Measurements from ENCODE around the gene SLIT3. TPM values are rescaled to one million over a fixed set of nuclear protein-coding genes. Genes with fewer than 3 reads are reported as not detected.
"Not testable (repeated sequence)": the region's sequence is repeated elsewhere in the genome, so short reads cannot be mapped to it uniquely, and the experiment has no call there.

SLIT3 gene
- polyA plus RNA-seq, 4 donors, result 44.8 to 57.0 (median 49.6) TPM

DNA sequence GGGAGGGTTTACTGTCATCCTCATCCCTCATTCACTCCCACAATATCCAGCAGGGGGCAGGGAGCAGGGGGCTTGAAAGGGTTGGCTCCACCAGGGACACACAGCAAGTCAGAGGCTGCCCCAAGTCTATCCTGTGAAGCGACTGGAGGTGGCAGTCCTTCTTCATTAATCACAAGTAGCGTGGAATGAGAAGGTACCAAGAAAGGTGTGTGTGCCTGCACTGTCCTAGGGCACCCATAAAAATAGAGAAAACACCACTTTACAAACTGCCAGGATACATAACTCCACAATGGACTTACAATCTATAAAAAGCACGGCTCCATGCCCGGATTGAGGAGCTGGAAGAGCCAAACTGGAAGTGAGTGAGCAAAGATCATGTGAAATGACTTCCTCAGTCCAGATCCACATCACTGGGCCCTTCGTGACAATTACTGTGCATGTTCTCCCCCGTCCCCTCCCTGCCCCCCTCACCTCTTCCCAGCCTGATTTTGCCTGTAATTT, 183.9 kb downstream of the SLIT3 start:
- no peak for DNase-seq (ENCODE audit: low read depth in 4 of 4, low spot score in 2 of 4)

DNA sequence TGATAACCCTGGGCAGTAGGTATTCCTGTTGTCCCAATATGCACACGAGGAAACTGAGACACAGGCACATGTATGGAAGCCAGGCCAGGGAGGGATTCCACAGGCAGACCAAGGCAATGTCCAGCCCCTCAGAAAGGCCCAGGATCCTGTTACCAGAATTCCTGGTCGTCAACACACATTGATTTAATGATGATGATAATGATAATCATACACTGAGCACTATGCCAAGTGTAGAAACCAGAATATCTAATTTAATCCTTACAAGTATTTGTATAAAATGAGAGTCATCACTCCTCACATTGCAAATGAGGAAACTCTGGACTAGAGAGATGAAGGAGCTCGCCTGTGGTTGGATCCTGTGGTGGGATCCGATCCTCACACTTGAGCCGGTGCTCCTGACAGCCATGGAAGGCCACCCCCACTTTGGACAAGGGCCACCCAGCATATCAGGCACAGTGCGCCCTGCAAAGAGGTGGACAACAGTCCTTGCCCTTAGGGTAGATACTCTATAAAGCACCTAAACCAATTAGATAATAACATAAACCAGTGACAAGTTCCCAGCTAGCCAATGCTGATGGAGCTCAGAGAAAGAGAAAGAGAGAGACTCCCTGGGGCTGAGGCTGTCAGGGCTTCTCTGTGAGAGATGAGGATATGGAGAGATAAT, 185.3 kb downstream of the SLIT3 start:
- DNase-seq (ENCODE audit: low read depth in 4 of 4, low spot score in 2 of 4), result no peak

DNA sequence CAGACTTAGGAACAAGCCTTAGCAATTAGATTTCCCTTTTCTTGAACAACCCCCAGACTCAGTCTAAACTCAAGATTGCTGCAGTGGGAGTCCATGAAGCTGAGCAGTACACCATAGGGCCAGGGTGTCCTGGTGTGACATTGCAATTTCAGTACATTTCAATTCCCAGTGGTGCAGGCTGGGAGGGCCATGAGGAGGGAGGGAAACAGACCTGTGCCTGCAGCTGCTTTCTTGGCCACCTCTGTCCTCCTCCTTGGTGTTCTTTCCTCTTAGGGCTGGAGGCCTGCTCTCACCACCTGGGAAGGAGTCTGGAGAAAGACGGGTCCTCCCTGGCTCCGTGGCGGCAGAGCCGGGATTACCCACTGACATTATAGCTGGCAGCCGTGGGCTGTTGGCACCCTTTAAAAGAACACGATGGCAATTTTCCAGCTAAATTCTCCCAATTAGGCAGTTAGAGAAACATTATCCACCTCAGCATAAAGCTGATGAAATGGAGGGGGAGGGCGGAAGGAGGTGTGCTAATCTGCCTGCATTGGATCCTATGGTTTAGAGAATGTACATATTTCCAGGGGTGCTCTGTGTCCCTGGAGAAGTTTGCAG, 186.4 kb downstream of the SLIT3 start:
- DNase-seq (ENCODE audit: low read depth in 4 of 4, low spot score in 2 of 4), result no peak

DNA sequence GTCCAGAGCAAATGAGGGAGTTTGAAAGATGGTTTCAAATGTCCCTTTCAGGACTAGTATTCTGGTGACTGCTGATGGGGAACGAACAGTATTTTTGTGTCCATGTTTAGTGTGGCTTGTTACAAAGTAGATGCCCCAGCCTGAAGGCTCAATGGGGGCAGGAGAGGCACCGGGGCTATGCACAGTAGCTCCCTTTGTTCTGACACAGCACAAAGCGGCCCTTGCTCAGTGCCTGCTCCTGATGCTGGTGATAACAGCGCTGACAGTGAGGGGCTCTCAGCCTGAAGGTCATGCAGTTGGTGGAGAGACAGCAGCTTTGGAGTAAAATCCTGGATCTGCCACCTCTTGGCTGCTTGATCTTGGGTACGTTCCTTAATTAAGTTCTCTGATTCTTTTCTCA, 188.9 kb downstream of the SLIT3 start:
- DNase-seq (ENCODE audit: low read depth in 4 of 4, low spot score in 2 of 4), result no peak

DNA sequence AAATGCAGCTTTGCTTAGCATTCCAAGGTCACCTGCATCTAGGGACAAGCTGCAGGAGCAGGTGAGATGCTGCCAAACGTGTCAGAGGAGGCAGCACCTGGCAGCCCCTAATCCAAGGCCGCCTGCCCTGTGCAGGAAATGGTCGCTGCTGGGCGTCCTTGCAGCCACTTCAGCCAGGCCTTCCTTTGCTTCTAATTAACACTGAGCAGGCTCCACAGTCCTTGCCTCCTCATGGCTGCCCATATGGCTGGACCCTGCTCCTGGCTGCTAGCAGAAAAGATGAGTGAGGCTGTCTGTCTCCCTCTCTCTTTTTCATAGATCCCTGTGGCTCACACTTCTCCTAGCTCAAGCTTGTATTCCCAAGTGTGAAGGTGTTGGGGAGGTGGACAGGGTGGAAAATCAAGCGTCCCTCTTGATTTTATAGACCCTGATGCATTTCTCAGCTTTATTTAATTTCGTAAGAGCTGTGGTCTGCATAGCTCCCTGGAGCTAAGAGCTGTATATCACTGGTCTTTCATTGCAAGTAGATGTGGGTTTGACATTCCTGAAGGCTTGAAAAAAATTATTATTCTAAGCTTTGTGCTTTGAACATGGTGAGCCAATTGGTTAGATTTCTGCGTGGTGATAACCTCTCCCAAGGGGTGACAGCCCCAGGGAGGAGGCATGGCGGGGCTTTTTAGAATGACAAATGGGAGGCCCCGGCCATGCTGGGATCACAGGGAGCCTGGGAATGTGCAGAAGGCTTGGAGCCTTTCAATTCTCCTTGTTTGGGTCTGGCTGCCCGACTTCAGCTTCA, 193.8 kb downstream of the SLIT3 start:
- peak in 1 of 4 donors; percentile 46 for DNase-seq (ENCODE audit: low read depth in 4 of 4, low spot score in 2 of 4)

DNA sequence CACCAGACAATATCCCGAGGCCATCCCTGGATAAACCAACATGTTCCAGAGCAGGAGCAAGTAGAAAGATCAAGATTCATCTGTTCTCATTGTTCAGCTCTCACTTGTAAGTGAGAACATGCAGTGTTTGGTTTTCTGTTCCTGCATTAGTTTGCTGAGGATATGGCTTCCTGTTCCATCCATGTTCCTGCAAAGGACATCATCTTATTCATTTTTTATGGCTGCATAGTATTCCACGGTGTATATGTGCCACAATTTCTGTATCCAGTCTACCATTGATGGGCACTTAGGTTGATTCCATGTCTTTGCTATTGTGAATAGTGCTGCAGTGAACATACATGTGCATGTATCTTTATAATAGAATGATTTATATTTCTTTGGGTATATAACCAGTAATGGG, 195.4 kb downstream of the SLIT3 start:
- not testable (repeated sequence) for DNase-seq (ENCODE audit: low read depth in 4 of 4, low spot score in 2 of 4)

DNA sequence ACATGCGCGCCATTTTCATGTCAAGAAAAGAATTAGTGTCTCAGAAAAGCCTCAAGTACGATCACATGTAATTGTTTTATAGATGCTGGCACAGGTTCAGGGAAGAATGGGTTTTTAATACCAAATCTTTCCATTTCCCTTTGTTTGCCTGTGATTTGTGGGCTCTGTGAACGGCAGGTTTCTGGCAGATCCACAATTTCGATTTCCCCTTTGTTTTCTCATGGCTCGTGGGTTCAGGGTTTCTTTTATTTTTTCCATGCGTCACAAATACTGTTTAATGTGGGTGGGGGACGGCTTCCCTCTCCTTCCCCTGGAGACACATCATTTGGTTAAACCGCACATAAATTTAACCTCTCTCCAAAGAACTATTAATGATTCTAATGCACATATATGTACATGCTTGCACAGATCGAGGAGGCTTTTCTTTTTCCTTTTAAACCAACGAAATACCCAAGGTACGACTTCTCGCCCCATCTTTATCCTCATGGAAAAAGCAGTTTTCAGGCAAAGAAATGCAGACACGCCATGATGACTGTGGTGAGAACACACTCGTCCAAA, 195.9 kb downstream of the SLIT3 start:
- DNase-seq (ENCODE audit: low read depth in 4 of 4, low spot score in 2 of 4), result no peak

DNA sequence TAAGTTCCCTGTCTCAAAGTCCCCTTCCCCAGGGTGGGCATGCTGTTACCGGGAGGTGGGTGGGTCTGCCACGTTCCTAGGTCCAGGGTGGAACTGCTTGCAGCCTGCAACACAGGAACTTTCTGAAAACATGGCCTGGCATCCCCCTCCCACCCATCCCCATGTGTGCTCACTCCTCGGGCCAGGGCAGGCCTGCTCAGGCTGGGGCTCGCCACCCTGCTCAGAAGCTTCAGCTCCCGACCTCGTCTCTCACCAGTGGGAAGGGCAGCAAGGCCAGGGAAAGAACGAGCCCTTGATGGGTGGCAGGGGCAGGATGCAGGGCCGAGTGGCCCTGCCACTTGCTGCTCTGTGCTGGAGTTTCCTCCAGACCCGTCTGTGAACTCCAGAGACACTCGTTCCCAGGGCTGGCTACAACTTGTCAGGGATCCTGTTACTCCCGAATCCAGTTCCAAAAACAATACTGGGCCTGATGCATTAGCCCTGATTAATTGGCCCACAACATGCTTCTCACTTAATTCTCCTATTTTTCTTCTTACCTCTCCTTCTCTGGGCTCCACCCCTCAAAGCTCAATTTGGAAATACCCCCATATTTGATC, 197.3 kb downstream of the SLIT3 start:
- DNase-seq (ENCODE audit: low read depth in 4 of 4, low spot score in 2 of 4), result no peak

DNA sequence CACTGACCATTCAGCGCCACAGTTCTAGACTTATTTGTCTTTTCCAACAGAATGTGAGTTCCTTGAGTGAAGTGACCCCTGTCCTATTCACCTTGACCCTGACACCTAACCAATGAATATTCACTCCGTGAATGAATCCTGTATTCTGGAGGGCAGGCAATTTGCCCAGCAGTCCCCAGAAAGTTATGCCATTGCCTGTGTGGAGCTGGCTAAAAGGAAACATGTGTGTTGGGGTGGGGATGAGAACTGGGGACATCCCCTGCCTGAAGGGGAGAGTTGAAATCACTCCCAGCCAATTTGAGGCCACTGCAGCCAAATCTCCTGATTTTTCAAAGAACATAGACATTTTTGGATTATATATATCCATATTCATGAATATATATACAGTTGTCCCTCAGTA, 199.0 kb downstream of the SLIT3 start:
- no peak for DNase-seq (ENCODE audit: low read depth in 4 of 4, low spot score in 2 of 4)

DNA sequence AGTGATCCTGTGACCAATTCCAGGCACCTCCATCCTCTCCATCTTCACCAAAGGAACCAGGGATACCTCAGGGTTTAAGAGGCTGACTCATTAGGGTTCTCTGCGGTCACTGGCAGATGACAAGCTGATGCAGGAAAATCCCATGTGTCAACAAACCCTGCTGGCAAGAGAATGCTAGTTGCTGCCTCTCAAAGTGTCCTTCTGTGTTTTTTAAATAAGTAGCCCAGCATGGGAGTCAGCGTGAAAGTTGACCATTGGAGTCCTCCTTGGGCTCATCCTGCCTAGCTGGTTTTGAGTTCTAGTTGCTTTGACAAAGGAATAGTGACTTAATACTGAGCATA, 200.2 kb downstream of the SLIT3 start:
- DNase-seq (ENCODE audit: low read depth in 4 of 4, low spot score in 2 of 4), result no peak

DNA sequence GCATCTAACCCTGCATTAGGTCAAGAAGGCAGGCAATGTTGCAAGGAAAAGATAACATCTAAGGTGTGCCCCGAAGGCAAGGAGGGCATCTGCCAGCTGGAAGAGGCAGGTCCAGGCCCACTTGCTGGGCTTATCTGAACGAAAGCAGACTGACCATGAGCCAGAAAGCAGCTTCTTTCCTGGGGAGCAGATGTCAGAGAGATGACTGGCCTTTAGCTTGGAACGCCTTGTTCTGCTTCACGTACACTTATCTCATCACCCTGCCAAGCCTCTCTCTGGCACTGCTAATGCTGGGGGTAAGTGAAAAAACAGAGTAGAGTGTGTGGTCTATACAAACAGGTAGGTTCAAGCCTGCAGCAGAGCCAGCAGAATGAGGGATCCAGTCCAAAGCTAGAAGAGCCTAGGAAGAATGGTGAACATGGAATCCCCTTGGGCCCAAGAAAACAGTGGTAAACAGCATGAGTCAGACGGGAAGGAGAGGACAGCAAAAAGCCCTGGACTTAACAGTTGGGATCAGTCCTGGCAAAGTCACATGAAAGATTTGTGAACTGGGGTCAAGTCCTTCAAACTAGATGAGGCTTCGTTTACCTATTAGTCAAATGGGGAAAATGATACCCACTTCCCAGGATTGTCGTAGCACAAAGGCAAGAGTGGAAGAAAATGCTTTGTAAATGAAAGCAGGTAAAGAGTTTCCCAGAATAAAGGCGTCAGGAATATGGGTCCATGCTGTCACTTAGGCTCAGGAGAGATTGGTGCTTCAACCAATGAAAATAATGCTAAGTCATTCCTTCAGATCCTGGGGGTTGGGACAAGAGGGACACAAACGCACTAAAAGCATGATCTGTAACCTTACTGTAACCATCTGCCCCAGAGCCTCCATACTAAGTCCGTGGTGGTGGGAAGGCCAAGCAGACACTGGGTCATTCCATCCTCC, 200.9 kb downstream of the SLIT3 start:
- no peak for DNase-seq (ENCODE audit: low read depth in 4 of 4, low spot score in 2 of 4)

DNA sequence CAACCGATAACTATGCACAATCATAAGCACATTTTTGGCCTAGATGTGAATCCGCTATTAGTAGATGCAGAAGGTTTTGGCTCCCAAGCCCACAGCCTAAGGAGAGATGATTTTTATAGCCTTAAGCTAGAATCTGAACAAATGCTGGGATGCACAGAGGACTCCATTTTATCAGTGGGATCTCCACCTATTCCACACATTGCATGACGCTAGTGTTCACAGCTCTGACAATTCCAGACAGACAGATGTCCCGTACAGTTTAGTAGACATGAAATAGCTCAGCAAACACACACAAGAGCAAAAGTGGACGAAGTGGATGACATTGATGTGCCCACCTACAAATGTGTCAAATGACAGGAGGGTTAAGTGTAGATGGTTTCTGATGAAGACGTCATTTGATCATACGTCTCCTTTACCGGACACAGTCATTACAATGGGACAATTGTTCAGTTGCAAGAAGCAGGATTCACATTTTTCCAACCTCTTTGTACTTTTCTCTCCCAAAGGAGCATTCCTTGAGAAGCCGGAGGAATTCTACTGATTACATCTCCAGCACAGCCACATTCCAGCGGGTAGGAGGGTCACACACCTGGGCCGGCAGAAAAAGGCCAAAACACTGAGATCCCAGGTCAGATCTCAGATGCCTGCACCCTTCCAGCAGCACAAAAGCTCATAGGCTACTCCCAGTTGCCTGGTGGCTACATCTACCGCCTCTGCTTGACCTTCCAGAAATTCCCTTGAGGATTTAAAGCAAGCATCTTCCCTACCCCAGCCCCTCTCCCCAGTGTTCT, 202.4 kb downstream of the SLIT3 start:
- DNase-seq (ENCODE audit: low read depth in 4 of 4, low spot score in 2 of 4), result no peak

DNA sequence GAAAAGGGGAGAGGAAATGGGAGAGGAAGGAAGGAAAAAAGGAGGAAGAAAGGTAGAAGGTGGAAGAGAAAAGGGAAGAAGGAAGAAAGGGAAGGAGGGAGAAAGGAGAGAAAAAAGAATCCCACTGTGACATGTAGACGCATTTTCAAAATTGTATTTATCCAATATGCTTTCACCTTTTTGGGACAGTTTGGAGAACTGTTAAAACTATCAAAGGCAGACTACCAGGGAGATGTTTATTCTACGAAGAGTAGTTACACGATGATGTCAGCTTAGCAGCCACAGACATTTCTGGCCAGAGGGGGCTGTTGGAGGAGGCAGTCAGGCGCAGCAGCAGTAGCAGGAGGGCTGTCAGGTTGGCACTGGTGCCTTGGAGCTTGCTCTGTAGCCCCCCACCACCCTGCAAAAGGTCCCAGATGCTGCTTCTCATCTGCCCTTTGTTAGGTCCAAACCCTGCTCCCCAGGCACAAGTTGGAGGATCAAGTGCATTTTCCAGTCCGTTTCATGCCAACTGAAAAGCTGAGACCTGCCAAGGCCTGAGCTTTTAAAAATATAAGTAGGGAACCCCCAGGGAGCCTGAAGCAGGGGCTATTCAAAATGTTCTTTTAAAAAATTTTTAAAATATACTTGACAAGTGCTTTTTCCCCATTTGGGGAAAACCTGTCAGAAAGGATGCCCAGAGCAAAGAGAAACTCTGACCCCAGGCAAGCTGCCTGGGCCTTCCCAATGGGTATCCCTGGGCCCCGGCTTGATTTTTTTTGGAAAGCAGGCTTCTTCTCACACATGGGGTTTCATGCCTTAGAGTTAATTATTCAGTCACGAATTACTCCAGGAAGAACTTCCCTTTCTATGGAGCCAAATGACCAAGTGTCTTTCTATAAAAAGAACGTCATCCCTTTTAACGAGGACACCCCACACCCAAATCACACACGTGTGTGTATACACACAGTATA, 203.3 kb downstream of the SLIT3 start:
- peak in 1 of 4 donors; percentile 31 for DNase-seq (ENCODE audit: low read depth in 4 of 4, low spot score in 2 of 4)

DNA sequence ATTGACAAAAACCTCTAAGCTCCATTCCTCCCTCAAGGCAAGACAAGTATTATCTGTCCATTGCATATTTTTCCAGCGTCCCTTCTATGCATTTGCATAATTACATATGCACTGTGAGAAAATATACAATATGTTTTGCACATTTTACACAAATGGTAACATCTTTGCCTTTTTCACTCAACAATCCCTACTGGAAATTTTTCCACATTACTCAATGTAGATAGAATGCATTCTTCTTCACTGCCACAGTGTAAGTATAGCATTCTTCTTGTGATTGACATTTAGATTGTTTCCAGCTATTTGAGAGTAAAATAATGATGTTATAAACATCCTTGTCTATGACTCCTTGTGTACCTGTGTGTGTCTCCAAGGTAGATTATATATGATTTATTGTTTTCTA, 205.0 kb downstream of the SLIT3 start:
- DNase-seq (ENCODE audit: low read depth in 4 of 4, low spot score in 2 of 4), result no peak

DNA sequence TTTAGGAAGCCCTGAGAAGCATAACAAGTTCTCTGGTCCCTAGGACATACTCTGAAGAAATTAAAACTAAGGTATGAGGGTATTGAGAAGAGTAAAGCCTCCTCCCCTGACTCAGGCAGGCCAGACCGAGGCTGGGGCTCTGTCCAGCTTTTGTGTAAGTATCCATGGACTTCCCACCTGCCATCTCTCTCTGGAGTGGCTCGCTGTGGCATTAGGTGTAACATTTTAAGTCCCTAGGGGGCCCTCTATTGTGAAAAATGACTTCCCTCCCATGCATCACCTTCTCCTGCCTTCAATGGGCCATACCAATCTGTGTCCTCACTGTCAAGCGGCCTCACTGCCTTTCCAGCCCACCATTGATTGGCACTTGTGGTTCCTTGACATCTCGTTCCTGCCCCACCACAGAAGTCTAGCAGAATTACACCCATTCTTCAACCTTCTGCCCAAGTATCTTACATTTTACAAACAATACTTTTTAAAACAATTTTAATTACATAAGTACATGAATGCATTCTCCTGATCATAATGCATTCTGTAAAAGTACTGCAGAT, 205.5 kb downstream of the SLIT3 start:
- no peak for DNase-seq (ENCODE audit: low read depth in 4 of 4, low spot score in 2 of 4)

DNA sequence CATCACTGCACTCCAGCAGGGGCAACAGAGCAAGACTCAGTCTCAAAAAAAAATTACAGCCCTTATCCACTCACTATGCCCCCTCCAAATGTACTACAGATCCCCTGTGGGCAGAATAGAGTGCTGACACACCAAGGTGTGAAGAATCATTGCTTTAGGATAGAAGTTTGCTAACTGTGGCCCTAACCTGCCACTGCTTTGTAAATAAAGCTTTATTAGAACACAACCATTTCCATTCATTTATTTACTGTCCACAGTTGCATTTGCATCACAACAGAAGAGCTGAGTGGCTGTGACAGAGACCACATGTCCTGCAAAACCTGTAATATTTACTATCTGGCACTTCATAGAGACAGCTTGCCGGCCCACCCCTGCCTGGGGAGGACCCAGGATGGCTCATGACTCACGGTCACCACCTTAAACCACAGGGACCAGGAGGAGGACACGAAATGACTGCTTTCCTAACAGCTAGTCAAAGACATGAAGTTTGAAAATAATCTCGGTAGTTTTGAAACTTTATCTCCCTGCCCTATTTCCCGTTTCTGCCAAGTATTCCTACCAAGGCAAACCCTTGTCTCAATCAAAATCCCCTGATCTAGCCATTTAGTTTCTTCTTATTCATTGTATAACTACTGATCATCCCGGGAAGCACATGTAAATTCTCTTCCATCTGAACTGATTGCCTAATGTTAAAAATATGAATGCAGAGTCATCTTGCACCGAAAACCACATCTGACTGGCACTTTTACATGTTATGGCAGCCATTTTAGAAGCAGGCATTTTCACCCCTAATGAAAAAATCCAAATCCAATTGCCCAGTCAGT, 206.1 kb downstream of the SLIT3 start:
- DNase-seq (ENCODE audit: low read depth in 4 of 4, low spot score in 2 of 4), result no peak

DNA sequence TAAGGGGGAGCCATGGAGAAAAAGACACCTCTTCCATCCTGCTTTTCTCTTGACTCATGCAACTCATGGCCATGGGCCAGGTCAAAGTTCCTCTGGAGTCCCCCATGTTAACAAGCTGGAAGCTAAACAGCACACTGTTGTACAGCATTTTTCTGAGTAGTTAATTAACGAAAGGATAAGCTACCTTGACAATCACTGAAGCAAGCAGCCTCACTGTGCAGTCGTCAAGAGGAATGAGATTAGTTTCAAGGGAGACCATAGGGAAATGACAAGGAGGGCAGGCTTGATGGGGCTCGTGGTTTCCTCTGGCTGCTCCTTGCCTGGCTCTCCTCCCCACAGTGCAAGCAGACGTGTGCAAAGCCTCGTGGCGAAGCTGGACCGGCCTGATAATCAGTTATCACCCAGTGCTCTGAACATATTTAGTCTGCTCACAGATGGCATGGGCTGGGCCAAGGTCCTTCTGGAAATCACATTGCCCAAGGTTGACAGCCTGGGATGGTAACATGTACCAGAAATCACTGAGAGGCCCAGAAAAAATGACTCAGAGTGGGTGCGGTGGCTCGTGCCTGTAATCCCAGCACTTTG, 209.5 kb downstream of the SLIT3 start:
- no peak for DNase-seq (ENCODE audit: low read depth in 4 of 4, low spot score in 2 of 4)
